T-helper 17 cell (primary cell): Measurements from ENCODE around the gene GALE. TPM values are rescaled to one million over a fixed set of nuclear protein-coding genes. Genes with fewer than 3 reads are reported as not detected.
"Not testable (repeated sequence)": the region's sequence is repeated elsewhere in the genome, so short reads cannot be mapped to it uniquely, and the experiment has no call there.

ENCODE experiments used
- ATAC-seq: fragments of 150-1000 bp; cut with Tn5 transposase; 2 replicates; pipeline ENCODE4 v1.10.0; 2021; ENCODE audit warnings: mild to moderate bottlenecking, moderate library complexity
- DNase-seq, 3 donors: peaks; one replicate each; pipeline versions ENCODE4 v3.0.0 to v3.0.0-alpha.2; 2020 to 2021
- H3K9me3 ChIP-seq: one replicate; pipeline ENCODE4 v1.7.0; 2013; ENCODE audit warnings: low read length, mild to moderate bottlenecking; ENCODE audit not compliant: control insufficient read depth, poor library complexity, severe bottlenecking
- H3K27ac Mint-ChIP-seq: one replicate; pipeline ENCODE4 v1.8.0; 2022; ENCODE audit warnings: mild to moderate bottlenecking, moderate library complexity, mixed read lengths
- H3K27me3 Mint-ChIP-seq: one replicate; pipeline ENCODE4 v1.8.0; 2022; ENCODE audit warnings: mixed read lengths
- H3K36me3 Mint-ChIP-seq: one replicate; pipeline ENCODE4 v1.8.0; 2022; ENCODE audit warnings: low read depth, mixed read lengths
- H3K4me1 Mint-ChIP-seq: one replicate; pipeline ENCODE4 v1.8.0; 2022; ENCODE audit warnings: mild to moderate bottlenecking, mixed read lengths
- H3K4me3 Mint-ChIP-seq: one replicate; pipeline ENCODE4 v1.8.0; 2022; ENCODE audit warnings: mild to moderate bottlenecking, moderate library complexity, mixed read lengths
- total RNA-seq, 4 donors: library from RNA in 2 of 4; stranded (reverse) in 2 of 4; gene quantifications; one replicate each; pipeline ENCODE4 v1.2.3 and lab custom pipeline; 2022 to 2026

GALE gene
- total RNA-seq, 2 donors from 2014 or later, result 9.1 to 9.5 TPM

- peak overlapping the region; percentile 91 for H3K27ac Mint-ChIP-seq
- H3K4me1 Mint-ChIP-seq, result peaks cover 35% of the 10 kb centered on the region
- H3K27me3 Mint-ChIP-seq, result no peaks in the 10 kb centered on the region
- H3K36me3 Mint-ChIP-seq, result peaks cover 6% of the 10 kb centered on the region
- no peak overlapping the region for H3K4me3 Mint-ChIP-seq
- H3K9me3 ChIP-seq, result no peaks in the 10 kb centered on the region
- no peak for DNase-seq
- no peak for ATAC-seq
These were observed 6.5 kb downstream of the GALE start for GRCh38 chr1:23793861-23794731.

GRCh38 chr1:23793018-23793781 is 7.4 kb downstream of the GALE start:
- no peaks in the 10 kb centered on the region for H3K9me3 ChIP-seq
- Mint-ChIP-seq H3K36me3 (peaks cover 6% of the 10 kb centered on the region), H3K27ac (peak overlapping the region; percentile 91), H3K4me3 (no peak overlapping the region), H3K27me3 (no peaks in the 10 kb centered on the region), H3K4me1 (peaks cover 28% of the 10 kb centered on the region)
- DNase-seq, result peak; percentile 31 to 54 (median 48)
- ATAC-seq, result peak; percentile 59

GRCh38 chr1:23792151-23792945 is 8.2 kb downstream of the GALE start:
- H3K4me1 Mint-ChIP-seq, result peaks cover 28% of the 10 kb centered on the region
- no peaks in the 10 kb centered on the region for H3K27me3 Mint-ChIP-seq
- H3K27ac Mint-ChIP-seq, result peak overlapping the region; percentile 97
- H3K9me3 ChIP-seq, result no peaks in the 10 kb centered on the region
- peaks cover 6% of the 10 kb centered on the region for H3K36me3 Mint-ChIP-seq
- DNase-seq (no peak), ATAC-seq (no peak)
- peak overlapping the region; percentile 99 for H3K4me3 Mint-ChIP-seq

GRCh38 chr1:23791516-23792047 is 9.0 kb downstream of the GALE start:
- no peaks in the 10 kb centered on the region for H3K9me3 ChIP-seq
- H3K27ac Mint-ChIP-seq, result peak overlapping the region; percentile 97
- H3K4me3 Mint-ChIP-seq, result peak overlapping the region; percentile 99
- H3K4me1 Mint-ChIP-seq, result peaks cover 28% of the 10 kb centered on the region
- no peaks in the 10 kb centered on the region for H3K27me3 Mint-ChIP-seq
- H3K36me3 Mint-ChIP-seq, result peaks cover 6% of the 10 kb centered on the region
- ATAC-seq, result peak; percentile 44
- DNase-seq, result no peak

GRCh38 chr1:23790696-23791515 is 9.6 kb downstream of the GALE start, which contains the start of gene LYPLA2:
Gene LYPLA2 (plus strand): TSS chr1:23791145. CDS start chr1:23792683, 1,538 bp downstream.
- no peaks in the 10 kb centered on the region for H3K9me3 ChIP-seq
- ATAC-seq (peak; percentile 86), DNase-seq (peak; percentile 68 to 78 (median 75))
- peak within 1 kb of the TSS; percentile 97 for H3K27ac Mint-ChIP-seq
- peak within 1 kb of the TSS; percentile 99 for H3K4me3 Mint-ChIP-seq
- H3K4me1 Mint-ChIP-seq, result peaks cover 28% of the 10 kb centered on the region
- H3K27me3 Mint-ChIP-seq, result no peaks in the 10 kb centered on the region
- peaks cover 9% of the 10 kb centered on the region for H3K36me3 Mint-ChIP-seq

GRCh38 chr1:23788695-23789094 is 11.9 kb downstream of the GALE start:
- Mint-ChIP-seq H3K4me3 (no peak overlapping the region), H3K27ac (no peak overlapping the region), H3K4me1 (peaks cover 32% of the 10 kb centered on the region), H3K36me3 (peaks cover 11% of the 10 kb centered on the region), H3K27me3 (no peaks in the 10 kb centered on the region)
- no peak for DNase-seq
- H3K9me3 ChIP-seq, result no peaks in the 10 kb centered on the region
- ATAC-seq, result no peak

- H3K9me3 ChIP-seq, result no peaks in the 10 kb centered on the region
- Mint-ChIP-seq H3K36me3 (peaks cover 11% of the 10 kb centered on the region), H3K4me1 (peaks cover 25% of the 10 kb centered on the region), H3K27ac (no peak overlapping the region), H3K27me3 (no peaks in the 10 kb centered on the region), H3K4me3 (no peak overlapping the region)
- DNase-seq, result no peak
- ATAC-seq, result no peak
These were observed 12.9 kb downstream of the GALE start for GRCh38 chr1:23787701-23788100.

- ATAC-seq (peak; percentile 25), DNase-seq (no peak)
- H3K9me3 ChIP-seq, result no peaks in the 10 kb centered on the region
- Mint-ChIP-seq H3K27me3 (no peaks in the 10 kb centered on the region), H3K36me3 (peaks cover 5% of the 10 kb centered on the region), H3K4me3 (no peak overlapping the region), H3K27ac (peak overlapping the region; percentile 65), H3K4me1 (peaks cover 8% of the 10 kb centered on the region)
These were observed 15.7 kb downstream of the GALE start for GRCh38 chr1:23784846-23785245.

GRCh38 chr1:23783141-23783540 is 17.4 kb downstream of the GALE start:
- not testable (repeated sequence) for ATAC-seq, H3K4me3 Mint-ChIP-seq, H3K27me3 Mint-ChIP-seq, H3K27ac Mint-ChIP-seq, DNase-seq, H3K36me3 Mint-ChIP-seq, H3K9me3 ChIP-seq
- peaks cover 17% of the 10 kb centered on the region for H3K4me1 Mint-ChIP-seq

GRCh38 chr1:23779826-23780371 is 20.7 kb downstream of the GALE start:
- DNase-seq, result no peak
- H3K27ac Mint-ChIP-seq, result peak overlapping the region; percentile 84
- no peaks in the 10 kb centered on the region for H3K36me3 Mint-ChIP-seq
- H3K4me1 Mint-ChIP-seq, result peaks cover 16% of the 10 kb centered on the region
- H3K9me3 ChIP-seq, result no peaks in the 10 kb centered on the region
- no peak for ATAC-seq
- peak overlapping the region; percentile 89 for H3K4me3 Mint-ChIP-seq
- H3K27me3 Mint-ChIP-seq, result no peaks in the 10 kb centered on the region

- ATAC-seq (peak; percentile 88), DNase-seq (peak; percentile 72 to 80 (median 77))
- Mint-ChIP-seq H3K4me1 (peaks cover 15% of the 10 kb centered on the region), H3K27ac (peak within 1 kb of the TSS; percentile 84), H3K36me3 (no peaks in the 10 kb centered on the region), H3K4me3 (peak within 1 kb of the TSS; percentile 89), H3K27me3 (no peaks in the 10 kb centered on the region)
- no peaks in the 10 kb centered on the region for H3K9me3 ChIP-seq
These were observed 22.4 kb downstream of the GALE start, which contains the start of gene PITHD1 for GRCh38 chr1:23777979-23778814. Gene PITHD1 (plus strand): TSS chr1:23778418. CDS start chr1:23778516, 98 bp downstream.
